ENCODE data around the gene CAMKMT. TPM values are rescaled to one million over a fixed set of nuclear protein-coding genes. Genes with fewer than 3 reads are reported as not detected.

Gene CAMKMT
- total RNA-seq, 1 experiment from 2014 or later, result 19.6 TPM

- Histone ChIP-seq H3K4me3 (ENCODE audit: insufficient read depth, low read depth, low read length) (no peak overlapping the region), H3K36me3 (replicated peaks; ENCODE audit: control insufficient read depth, insufficient read depth, low read length) (no peaks in the 10 kb centered on the region), H3K27me3 (ENCODE audit: control insufficient read depth, insufficient read depth, low read length) (no peaks in the 10 kb centered on the region)
- peak; percentile 12 for DNase-seq
These were observed 254.3 kb downstream of the CAMKMT start for GRCh38 chr2:44615950-44616518.

GRCh38 chr2:44616667-44617155 is 255.0 kb downstream of the CAMKMT start:
- no peak for DNase-seq
- no peaks in the 10 kb centered on the region for H3K27me3 ChIP-seq (ENCODE audit: control insufficient read depth, insufficient read depth, low read length)
- H3K36me3 ChIP-seq (replicated peaks; ENCODE audit: control insufficient read depth, insufficient read depth, low read length), result no peaks in the 10 kb centered on the region

GRCh38 chr2:44618251-44619023 is 256.7 kb downstream of the CAMKMT start:
- H3K27me3 ChIP-seq (ENCODE audit: control insufficient read depth, insufficient read depth, low read length), result no peaks in the 10 kb centered on the region
- H3K36me3 ChIP-seq (replicated peaks; ENCODE audit: control insufficient read depth, insufficient read depth, low read length), result no peaks in the 10 kb centered on the region
- no peak for DNase-seq
- no peak overlapping the region for H3K4me3 ChIP-seq (ENCODE audit: insufficient read depth, low read depth, low read length)

More at GRCh38 chr2:44616667-44617155, 255.0 kb downstream of the CAMKMT start:
- H3K4me3 ChIP-seq (ENCODE audit: insufficient read depth, low read depth, low read length), result no peak overlapping the region

- H3K27me3 ChIP-seq (ENCODE audit: control insufficient read depth, insufficient read depth, low read length), result no peaks in the 10 kb centered on the region
- H3K36me3 ChIP-seq (replicated peaks; ENCODE audit: control insufficient read depth, insufficient read depth, low read length), result no peaks in the 10 kb centered on the region
- DNase-seq, result no peak
- no peak overlapping the region for H3K4me3 ChIP-seq (ENCODE audit: insufficient read depth, low read depth, low read length)
These were observed 258.6 kb downstream of the CAMKMT start for GRCh38 chr2:44620189-44620990.

GRCh38 chr2:44623622-44624351 is 262.0 kb downstream of the CAMKMT start:
- Histone ChIP-seq H3K27me3 (ENCODE audit: control insufficient read depth, insufficient read depth, low read length) (no peaks in the 10 kb centered on the region), H3K4me3 (ENCODE audit: insufficient read depth, low read depth, low read length) (no peak overlapping the region), H3K36me3 (replicated peaks; ENCODE audit: control insufficient read depth, insufficient read depth, low read length) (no peaks in the 10 kb centered on the region)
- no peak for DNase-seq

- Histone ChIP-seq H3K4me3 (ENCODE audit: insufficient read depth, low read depth, low read length) (no peak overlapping the region), H3K27me3 (ENCODE audit: control insufficient read depth, insufficient read depth, low read length) (no peaks in the 10 kb centered on the region), H3K36me3 (replicated peaks; ENCODE audit: control insufficient read depth, insufficient read depth, low read length) (no peaks in the 10 kb centered on the region)
- DNase-seq, result no peak
These were observed 266.6 kb downstream of the CAMKMT start for GRCh38 chr2:44628297-44628696.

- no peaks in the 10 kb centered on the region for H3K27me3 ChIP-seq (ENCODE audit: control insufficient read depth, insufficient read depth, low read length)
- H3K36me3 ChIP-seq (replicated peaks; ENCODE audit: control insufficient read depth, insufficient read depth, low read length), result no peaks in the 10 kb centered on the region
- DNase-seq, result no peak
- no peak overlapping the region for H3K4me3 ChIP-seq (ENCODE audit: insufficient read depth, low read depth, low read length)
These were observed 271.4 kb downstream of the CAMKMT start for GRCh38 chr2:44632931-44633689.

- H3K4me3 ChIP-seq (ENCODE audit: insufficient read depth, low read depth, low read length), result no peak overlapping the region
- DNase-seq, result no peak
- no peaks in the 10 kb centered on the region for H3K36me3 ChIP-seq (replicated peaks; ENCODE audit: control insufficient read depth, insufficient read depth, low read length)
- H3K27me3 ChIP-seq (ENCODE audit: control insufficient read depth, insufficient read depth, low read length), result no peaks in the 10 kb centered on the region
These were observed 274.0 kb downstream of the CAMKMT start for GRCh38 chr2:44635725-44636124.

GRCh38 chr2:44638649-44639048 is 276.9 kb downstream of the CAMKMT start:
- Histone ChIP-seq H3K4me3 (ENCODE audit: insufficient read depth, low read depth, low read length) (no peak overlapping the region), H3K36me3 (replicated peaks; ENCODE audit: control insufficient read depth, insufficient read depth, low read length) (no peaks in the 10 kb centered on the region), H3K27me3 (ENCODE audit: control insufficient read depth, insufficient read depth, low read length) (no peaks in the 10 kb centered on the region)
- no peak for DNase-seq

GRCh38 chr2:44639399-44639798 is 277.7 kb downstream of the CAMKMT start:
- H3K36me3 ChIP-seq (replicated peaks; ENCODE audit: control insufficient read depth, insufficient read depth, low read length), result no peaks in the 10 kb centered on the region
- DNase-seq, result no peak
- no peaks in the 10 kb centered on the region for H3K27me3 ChIP-seq (ENCODE audit: control insufficient read depth, insufficient read depth, low read length)
- H3K4me3 ChIP-seq (ENCODE audit: insufficient read depth, low read depth, low read length), result no peak overlapping the region

- Histone ChIP-seq H3K36me3 (replicated peaks; ENCODE audit: control insufficient read depth, insufficient read depth, low read length) (no peaks in the 10 kb centered on the region), H3K27me3 (ENCODE audit: control insufficient read depth, insufficient read depth, low read length) (no peaks in the 10 kb centered on the region), H3K4me3 (ENCODE audit: insufficient read depth, low read depth, low read length) (no peak overlapping the region)
- no peak for DNase-seq
These were observed 280.5 kb downstream of the CAMKMT start for GRCh38 chr2:44642123-44642857.

GRCh38 chr2:44645937-44646336 is 284.2 kb downstream of the CAMKMT start:
- Histone ChIP-seq H3K36me3 (replicated peaks; ENCODE audit: control insufficient read depth, insufficient read depth, low read length) (no peaks in the 10 kb centered on the region), H3K27me3 (ENCODE audit: control insufficient read depth, insufficient read depth, low read length) (no peaks in the 10 kb centered on the region), H3K4me3 (ENCODE audit: insufficient read depth, low read depth, low read length) (no peak overlapping the region)
- DNase-seq, result no peak

- Histone ChIP-seq H3K4me3 (ENCODE audit: insufficient read depth, low read depth, low read length) (no peak overlapping the region), H3K27me3 (ENCODE audit: control insufficient read depth, insufficient read depth, low read length) (no peaks in the 10 kb centered on the region), H3K36me3 (replicated peaks; ENCODE audit: control insufficient read depth, insufficient read depth, low read length) (no peaks in the 10 kb centered on the region)
- no peak for DNase-seq
These were observed 287.6 kb downstream of the CAMKMT start for GRCh38 chr2:44649381-44649780.

All from H7 (cell line).